T-helper 1 cell treated with Interleukin-12 subunit alpha and Interleukin-12 subunit beta and Interleukin-4 antibody, amounts not matched to agents 30 μg/mL and 1 μg/mL, for 36 hours (primary cell): Measurements from ENCODE around the gene BIRC5.

Source experiments
- H3K27ac Mint-ChIP-seq: one replicate; pipeline ENCODE4 v1.8.0; 2021; ENCODE audit warnings: mild to moderate bottlenecking, mixed read lengths
- H3K27me3 Mint-ChIP-seq: one replicate; pipeline ENCODE4 v1.8.0; 2021; ENCODE audit warnings: low read depth, mixed read lengths
- H3K36me3 Mint-ChIP-seq: one replicate; pipeline ENCODE4 v1.8.0; 2021; ENCODE audit warnings: low read depth, mixed read lengths
- H3K4me1 Mint-ChIP-seq: one replicate; pipeline ENCODE4 v1.8.0; 2021; ENCODE audit warnings: low read depth, mixed read lengths
- H3K4me3 Mint-ChIP-seq: one replicate; pipeline ENCODE4 v1.8.0; 2021; ENCODE audit warnings: mild to moderate bottlenecking, moderate library complexity, mixed read lengths
- H3K9me3 Mint-ChIP-seq: one replicate; pipeline ENCODE4 v1.8.0; 2021; ENCODE audit warnings: mixed read lengths

Gene BIRC5

DNA sequence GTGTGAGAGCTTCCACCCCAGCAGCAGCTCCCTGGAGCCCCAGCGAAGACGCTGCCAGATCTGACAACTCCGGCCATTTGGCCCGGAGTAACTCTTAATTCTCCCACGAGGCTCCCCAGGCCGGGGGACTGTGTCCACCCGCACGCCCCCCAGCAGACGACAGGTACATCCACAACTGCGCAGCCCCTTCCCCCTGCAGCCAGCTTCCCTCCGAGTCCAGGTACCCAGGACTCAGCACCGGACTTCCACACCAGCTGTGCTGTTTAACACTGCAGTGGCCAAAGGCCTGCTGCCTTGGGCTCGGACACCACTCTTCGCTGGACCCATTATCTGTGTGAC is 38.4 kb upstream of the BIRC5 start:
- Mint-ChIP-seq H3K36me3 (peaks cover 33% of the 10 kb centered on the region), H3K4me3 (no peak overlapping the region), H3K9me3 (no peaks in the 10 kb centered on the region), H3K27ac (no peak overlapping the region), H3K4me1 (peaks cover 49% of the 10 kb centered on the region), H3K27me3 (no peaks in the 10 kb centered on the region)

DNA sequence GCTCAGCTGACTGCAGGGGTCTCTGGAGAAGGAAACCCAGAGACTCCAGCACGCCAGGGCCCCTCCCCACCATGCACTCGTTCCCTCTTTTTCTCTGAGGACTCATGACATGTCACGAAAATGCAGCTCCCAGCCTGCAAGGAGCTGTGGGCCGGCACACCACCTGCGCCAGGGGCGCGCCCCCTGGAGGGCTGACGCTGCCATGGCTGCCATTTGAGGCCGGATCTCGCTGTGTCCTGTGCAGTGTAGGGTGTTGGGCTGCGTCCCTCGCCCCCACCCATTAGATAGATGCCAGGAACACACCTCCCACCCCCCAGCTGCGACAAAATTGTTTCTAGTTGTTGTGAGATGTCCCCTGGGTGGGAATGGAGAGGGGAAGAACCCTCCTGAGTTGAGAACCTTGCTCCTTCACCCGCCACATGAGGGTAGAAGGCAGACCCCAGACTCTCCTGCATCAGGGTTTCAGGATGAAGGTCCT is 37.5 kb upstream of the BIRC5 start:
- Mint-ChIP-seq H3K4me3 (no peak overlapping the region), H3K4me1 (peaks cover 49% of the 10 kb centered on the region), H3K27me3 (no peaks in the 10 kb centered on the region), H3K9me3 (no peaks in the 10 kb centered on the region), H3K27ac (no peak overlapping the region), H3K36me3 (peaks cover 33% of the 10 kb centered on the region)

DNA sequence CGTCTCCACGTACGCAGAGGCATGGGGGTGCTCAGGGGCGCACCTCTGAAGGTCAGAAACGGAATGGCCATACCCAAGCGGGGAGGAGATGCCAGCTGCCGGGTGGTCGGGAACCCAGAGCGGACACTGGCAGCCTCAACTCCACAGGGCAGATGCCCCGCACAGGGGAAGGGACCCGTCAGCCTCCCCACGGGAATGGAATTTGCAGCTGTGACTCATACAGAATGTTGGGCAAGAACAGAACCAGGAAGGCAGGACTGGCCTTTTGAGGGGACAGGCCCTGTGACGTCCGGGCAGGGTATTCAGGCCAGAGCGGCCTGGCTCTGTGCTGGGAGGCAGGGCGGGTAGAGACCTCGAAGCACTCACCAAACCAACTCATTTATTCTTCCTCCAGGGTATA is 34.7 kb upstream of the BIRC5 start:
- Mint-ChIP-seq H3K27me3 (no peaks in the 10 kb centered on the region), H3K9me3 (no peaks in the 10 kb centered on the region), H3K4me1 (peaks cover 29% of the 10 kb centered on the region), H3K27ac (no peak overlapping the region), H3K4me3 (no peak overlapping the region), H3K36me3 (peaks cover 12% of the 10 kb centered on the region)

DNA sequence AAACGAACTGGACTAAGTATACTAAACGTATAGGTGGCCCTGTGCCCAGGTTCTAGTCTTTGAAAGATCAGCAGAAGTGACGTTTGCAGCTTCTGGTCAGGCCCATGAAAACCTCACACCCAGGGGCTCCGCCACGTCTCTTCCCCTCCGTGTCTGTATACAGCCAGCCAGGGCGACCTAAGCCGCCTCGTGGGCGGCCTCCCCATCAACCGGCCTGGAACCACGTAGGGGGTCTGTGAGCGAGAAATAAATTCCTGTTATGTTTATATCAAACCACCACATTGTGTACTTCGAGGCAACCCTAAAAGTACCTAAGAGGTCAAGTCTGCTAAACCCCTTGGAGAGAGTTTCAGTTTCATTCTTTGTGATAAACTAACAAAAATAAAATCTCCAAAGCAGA is 34.0 kb upstream of the BIRC5 start:
- peaks cover 34% of the 10 kb centered on the region for H3K4me1 Mint-ChIP-seq
- H3K36me3 Mint-ChIP-seq = peaks cover 12% of the 10 kb centered on the region
- H3K4me3 Mint-ChIP-seq = no peak overlapping the region
- H3K27ac Mint-ChIP-seq = peak overlapping the region; percentile 77
- no peaks in the 10 kb centered on the region for H3K27me3 Mint-ChIP-seq
- H3K9me3 Mint-ChIP-seq = no peaks in the 10 kb centered on the region

DNA sequence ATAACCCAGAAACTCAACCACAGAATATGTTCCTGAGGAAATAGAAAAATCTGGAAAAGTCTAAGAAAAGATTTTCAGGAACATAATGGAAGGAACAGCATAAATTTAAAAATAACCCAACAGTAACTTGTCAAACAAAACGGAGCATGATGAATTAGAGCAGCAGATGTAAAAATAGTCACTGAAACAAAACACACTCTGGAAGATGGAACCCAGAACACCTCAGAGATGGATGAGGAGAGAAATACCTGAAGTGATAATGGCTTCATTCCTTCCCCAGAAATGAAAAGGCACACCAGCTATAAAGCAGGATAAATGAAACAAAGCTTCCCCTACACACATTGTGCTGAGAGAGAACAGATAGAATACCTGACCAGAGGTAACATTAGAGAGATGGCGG is 33.5 kb upstream of the BIRC5 start:
- Mint-ChIP-seq H3K4me3 (no peak overlapping the region), H3K9me3 (no peaks in the 10 kb centered on the region), H3K27ac (peak overlapping the region; percentile 77), H3K36me3 (peaks cover 8% of the 10 kb centered on the region), H3K27me3 (no peaks in the 10 kb centered on the region), H3K4me1 (peaks cover 36% of the 10 kb centered on the region)

DNA sequence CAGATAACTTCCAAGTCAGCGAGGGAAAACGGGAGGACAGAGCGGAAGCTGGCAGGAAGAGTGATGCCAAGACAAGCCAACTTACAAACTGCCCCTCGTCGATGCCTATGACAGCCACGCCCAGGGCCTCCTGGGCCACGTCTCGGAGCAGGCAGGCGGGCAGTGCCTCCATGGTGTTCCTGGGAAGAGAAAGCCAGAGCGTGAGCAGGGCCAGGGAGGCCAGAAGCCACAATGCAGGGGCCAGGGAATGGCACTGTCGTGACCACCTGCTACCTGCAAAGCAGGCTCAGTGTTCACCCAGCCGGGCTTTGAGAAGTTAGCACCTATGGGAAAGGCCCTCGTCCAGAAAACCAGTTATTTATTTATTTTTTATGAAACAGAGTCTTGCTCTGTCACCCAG is 31.5 kb upstream of the BIRC5 start:
- H3K4me3 Mint-ChIP-seq = no peak overlapping the region
- peaks cover 8% of the 10 kb centered on the region for H3K36me3 Mint-ChIP-seq
- H3K27ac Mint-ChIP-seq = no peak overlapping the region
- no peaks in the 10 kb centered on the region for H3K27me3 Mint-ChIP-seq
- peaks cover 32% of the 10 kb centered on the region for H3K4me1 Mint-ChIP-seq
- no peaks in the 10 kb centered on the region for H3K9me3 Mint-ChIP-seq

DNA sequence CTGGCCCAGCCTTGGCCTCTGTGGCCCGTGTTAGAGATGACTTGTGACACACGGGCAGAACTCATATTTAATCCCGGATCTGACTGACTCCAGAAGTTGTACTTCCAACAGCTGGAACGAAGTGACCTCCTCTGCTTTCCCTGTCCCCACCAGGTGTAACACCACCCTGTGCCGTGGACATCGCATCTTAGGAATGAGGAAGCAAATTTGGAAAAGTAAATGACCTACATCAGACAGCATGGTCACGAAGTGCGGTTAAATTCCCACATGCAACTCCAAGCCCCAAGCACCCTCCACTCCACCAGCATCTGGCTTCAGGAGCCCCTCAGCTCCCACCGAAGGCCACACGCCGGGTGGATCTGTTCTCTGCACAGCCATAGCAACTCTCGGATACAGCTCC is 30.1 kb upstream of the BIRC5 start:
- Mint-ChIP-seq H3K36me3 (peaks cover 8% of the 10 kb centered on the region), H3K4me3 (no peak overlapping the region), H3K27ac (no peak overlapping the region), H3K9me3 (no peaks in the 10 kb centered on the region), H3K27me3 (no peaks in the 10 kb centered on the region), H3K4me1 (peaks cover 34% of the 10 kb centered on the region)

DNA sequence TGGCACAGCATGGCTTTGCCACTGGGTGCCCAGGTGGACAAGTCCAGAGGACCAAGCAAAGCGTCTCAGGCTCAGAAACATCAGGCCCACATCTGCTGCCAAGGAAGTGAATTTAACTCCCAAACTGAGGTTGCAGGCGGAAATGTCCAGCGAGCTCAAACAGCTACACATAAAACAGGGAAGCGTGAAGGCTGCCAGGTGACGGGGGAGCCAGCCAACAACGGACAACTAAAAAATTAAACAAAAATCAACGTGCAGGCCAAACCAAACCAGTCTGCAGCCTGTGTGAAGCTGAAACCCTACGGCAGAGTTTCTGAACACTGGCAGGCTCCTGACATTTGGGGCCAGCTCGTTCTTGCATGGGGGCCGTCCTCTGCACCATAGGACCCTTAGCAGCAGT is 29.7 kb upstream of the BIRC5 start:
- H3K4me1 Mint-ChIP-seq = peaks cover 34% of the 10 kb centered on the region

DNA sequence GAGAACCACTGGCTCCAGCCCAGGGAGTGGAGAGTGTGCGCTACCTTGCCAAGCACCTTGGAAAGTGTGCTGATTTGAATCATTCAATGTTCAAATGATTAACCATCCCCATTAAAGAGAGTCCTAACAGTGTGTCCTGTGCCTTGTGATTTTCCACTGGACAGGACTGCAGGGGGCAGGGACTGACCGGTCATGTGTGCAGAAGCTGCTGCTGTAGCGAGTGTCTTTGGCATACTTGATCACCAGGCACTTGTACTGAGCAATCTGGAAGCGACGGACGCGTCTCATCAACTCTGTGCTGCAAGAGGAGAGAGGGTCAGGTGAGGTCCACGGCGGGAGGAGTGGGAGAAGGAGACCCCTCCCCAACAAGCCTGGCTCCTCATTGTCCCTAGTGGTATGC is 29.2 kb upstream of the BIRC5 start:
- H3K27me3 Mint-ChIP-seq = no peaks in the 10 kb centered on the region
- peaks cover 34% of the 10 kb centered on the region for H3K4me1 Mint-ChIP-seq
- peaks cover 6% of the 10 kb centered on the region for H3K36me3 Mint-ChIP-seq
- no peaks in the 10 kb centered on the region for H3K9me3 Mint-ChIP-seq
- peak overlapping the region; percentile 25 for H3K4me3 Mint-ChIP-seq
- peak overlapping the region; percentile 24 for H3K27ac Mint-ChIP-seq

More for the DNA sequence above, 29.7 kb upstream of the BIRC5 start:
- Mint-ChIP-seq H3K9me3 (no peaks in the 10 kb centered on the region), H3K36me3 (peaks cover 6% of the 10 kb centered on the region), H3K27me3 (no peaks in the 10 kb centered on the region), H3K4me3 (no peak overlapping the region), H3K27ac (no peak overlapping the region)

DNA sequence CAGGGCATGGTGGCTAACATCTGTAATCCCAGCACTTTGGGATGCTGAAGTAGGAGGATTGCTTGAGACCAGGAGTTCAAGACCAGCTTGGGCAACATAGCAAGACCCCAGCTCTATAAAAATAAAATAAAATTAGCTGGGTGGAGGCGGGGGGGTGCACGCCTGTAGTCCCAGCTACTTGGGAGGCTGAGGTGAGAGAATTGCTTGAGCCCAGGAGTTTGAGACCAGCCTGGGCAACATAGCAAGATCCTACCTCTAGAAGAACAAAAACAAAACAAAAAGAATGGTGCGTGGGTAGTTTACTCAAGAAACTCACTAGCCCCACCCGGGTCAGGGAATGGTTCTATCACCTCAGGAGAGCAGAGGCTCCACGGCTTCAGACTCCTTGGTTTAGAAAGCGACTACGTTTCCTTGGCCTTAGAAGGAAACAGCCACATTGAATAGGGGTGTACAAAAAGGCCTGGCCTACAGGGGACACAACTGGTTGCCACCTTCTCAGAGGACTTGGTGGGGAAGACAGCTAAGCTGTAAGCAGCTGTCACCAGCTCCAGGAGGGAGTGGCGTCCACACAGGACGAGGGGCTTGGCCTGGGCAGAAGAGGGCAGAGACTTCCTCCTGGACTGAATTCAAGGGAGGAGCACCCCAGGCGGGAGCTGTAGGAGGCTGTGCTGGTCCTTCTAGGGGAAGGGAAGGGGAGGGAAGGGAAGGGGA is 27.9 kb upstream of the BIRC5 start:
- H3K4me3 Mint-ChIP-seq = peak overlapping the region; percentile 77
- H3K27me3 Mint-ChIP-seq = no peaks in the 10 kb centered on the region
- peaks cover 25% of the 10 kb centered on the region for H3K4me1 Mint-ChIP-seq
- no peaks in the 10 kb centered on the region for H3K9me3 Mint-ChIP-seq
- peak overlapping the region; percentile 72 for H3K27ac Mint-ChIP-seq
- peaks cover 2% of the 10 kb centered on the region for H3K36me3 Mint-ChIP-seq

DNA sequence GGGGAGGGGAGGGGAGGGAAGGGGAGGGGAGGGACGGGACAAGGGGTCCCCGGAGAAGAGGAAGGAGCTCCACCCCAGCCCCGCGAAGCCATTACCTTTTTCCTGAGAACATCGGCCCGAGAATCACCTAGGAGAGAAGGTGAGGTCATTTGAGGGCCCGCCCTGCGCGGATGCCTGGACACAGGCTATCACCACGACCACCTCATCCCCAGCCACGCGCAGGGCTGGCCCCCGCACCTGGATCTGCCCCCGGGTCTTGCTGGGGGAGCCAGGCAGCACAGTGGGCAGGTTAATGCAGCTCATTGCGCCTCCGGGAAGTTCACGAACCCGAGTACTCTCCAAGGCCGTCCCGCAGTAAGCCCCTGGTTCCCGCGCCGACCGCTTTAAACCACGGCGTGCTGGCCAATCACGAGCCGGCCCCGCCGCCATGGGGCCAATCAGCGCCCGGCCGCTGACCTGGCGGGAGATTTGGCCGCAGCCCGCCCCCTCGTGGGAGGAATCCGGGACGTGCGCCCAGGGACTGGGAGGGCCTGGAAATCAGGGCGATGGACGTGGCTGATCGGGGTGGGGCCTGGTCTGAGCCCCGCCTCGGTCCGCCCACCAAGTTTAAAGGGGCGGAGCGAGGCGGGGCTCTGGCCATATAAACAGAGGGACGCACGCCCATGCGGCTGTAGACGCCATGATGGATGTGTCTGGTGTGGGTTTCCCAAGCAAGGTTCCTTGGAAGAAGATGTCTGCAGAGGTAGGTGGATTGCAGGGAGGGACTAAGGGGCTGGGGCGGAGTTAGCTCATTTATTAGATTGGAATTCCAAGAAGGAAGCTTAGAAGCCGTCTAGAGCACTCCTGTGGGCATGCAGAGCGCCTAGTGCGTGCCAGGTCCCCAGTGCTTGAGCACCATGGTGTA is 27.1 kb upstream of the BIRC5 start, which contains the start of the genes AFMID and TK1:
Gene AFMID, plus strand, starts transcription at position 671 of the 904 bp plus-strand sequence. Its CDS starts 9 bp downstream, at position 680.
Gene TK1, minus strand, starts transcription at position 361 of the 904 bp plus-strand sequence. Its CDS starts 58 bp downstream, at position 303.
- peak within 1 kb of the TSS; percentile 72 for H3K27ac Mint-ChIP-seq
- peak within 1 kb of the TSS; percentile 92 for H3K4me3 Mint-ChIP-seq
- H3K27me3 Mint-ChIP-seq = no peaks in the 10 kb centered on the region
- H3K9me3 Mint-ChIP-seq = no peaks in the 10 kb centered on the region
- H3K4me1 Mint-ChIP-seq = peaks cover 22% of the 10 kb centered on the region
- H3K36me3 Mint-ChIP-seq = peaks cover 2% of the 10 kb centered on the region

DNA sequence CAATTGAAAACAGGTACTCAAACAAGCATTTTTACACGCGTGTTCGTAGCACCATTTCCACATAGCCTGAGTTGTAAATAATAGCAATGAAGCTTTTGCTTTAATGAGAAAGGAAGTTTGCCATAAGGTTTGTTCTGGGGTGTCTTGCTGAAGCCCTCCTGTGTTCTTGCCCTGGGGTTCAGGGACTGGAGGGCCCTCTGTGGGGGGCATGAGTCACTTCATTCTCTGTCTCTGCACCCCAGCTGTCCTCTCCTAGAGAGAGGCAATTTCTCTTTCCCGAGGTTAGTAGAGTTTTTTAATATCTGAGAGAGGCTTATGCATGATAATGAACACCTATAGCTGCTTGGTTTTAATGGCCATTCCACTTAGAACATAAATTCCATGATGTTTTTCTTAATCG is 17.3 kb upstream of the BIRC5 start:
- H3K4me1 Mint-ChIP-seq = peaks cover 7% of the 10 kb centered on the region
- H3K9me3 Mint-ChIP-seq = no peaks in the 10 kb centered on the region
- no peaks in the 10 kb centered on the region for H3K36me3 Mint-ChIP-seq
- no peaks in the 10 kb centered on the region for H3K27me3 Mint-ChIP-seq
- no peak overlapping the region for H3K4me3 Mint-ChIP-seq
- no peak overlapping the region for H3K27ac Mint-ChIP-seq

DNA sequence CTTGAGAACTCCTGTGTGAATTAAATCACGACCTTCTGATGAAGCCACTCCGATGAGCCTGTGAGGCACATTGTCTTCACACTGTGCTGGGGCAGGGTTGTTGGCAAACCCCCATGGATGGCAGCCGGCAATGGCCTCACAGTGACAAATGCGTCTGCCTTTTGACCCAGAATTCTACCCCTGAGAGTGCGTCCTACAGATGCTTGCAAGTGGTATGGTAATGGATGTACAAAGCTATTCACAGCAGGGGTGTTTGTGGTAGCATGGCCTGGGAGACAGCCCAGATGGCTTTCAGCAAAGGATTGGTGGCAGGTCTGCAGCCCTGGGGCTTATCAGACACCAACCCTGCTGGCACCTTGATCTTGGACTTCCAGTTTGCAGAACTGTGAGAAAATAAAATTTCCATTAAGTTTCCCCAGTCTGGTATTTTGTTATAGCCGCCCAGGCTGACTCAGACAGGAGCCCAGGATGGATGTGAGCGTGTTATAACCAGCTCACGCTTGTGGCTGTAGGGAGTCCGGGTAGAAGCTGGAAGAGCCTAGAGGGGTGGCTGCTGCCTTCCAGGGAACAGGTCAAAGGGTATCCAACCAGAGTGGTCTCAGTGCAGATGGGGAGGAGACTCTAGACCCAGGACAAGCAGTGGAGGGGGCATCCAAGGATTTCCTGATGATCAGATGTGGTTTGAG is 16.8 kb upstream of the BIRC5 start:
- no peak overlapping the region for H3K4me3 Mint-ChIP-seq
- H3K4me1 Mint-ChIP-seq = peaks cover 7% of the 10 kb centered on the region
- no peak overlapping the region for H3K27ac Mint-ChIP-seq
- no peaks in the 10 kb centered on the region for H3K36me3 Mint-ChIP-seq
- H3K27me3 Mint-ChIP-seq = no peaks in the 10 kb centered on the region
- no peaks in the 10 kb centered on the region for H3K9me3 Mint-ChIP-seq

DNA sequence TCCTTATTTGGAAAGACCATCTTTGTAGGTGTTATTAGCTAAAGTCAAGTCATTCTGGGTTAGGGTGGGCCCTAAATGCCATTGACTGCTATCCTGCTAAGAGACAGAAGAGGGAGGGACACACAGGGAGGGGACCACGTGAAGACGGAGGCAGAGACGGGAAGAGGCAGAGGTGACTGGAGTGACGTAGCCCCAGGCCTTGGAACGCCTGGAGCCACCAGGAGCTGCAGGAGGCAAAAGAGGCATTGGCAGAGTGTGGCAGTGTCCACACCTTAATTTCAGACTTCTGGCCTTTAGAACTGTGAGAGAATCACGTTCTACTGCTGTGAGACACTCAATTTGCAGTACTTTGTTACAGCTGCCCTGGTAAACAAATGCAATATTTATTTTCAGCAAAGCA is 13.6 kb upstream of the BIRC5 start:
- H3K4me1 Mint-ChIP-seq = peaks cover 7% of the 10 kb centered on the region

More for the DNA sequence above, 13.6 kb upstream of the BIRC5 start:
- peaks cover 3% of the 10 kb centered on the region for H3K36me3 Mint-ChIP-seq
- no peaks in the 10 kb centered on the region for H3K9me3 Mint-ChIP-seq
- no peak overlapping the region for H3K4me3 Mint-ChIP-seq
- H3K27me3 Mint-ChIP-seq = no peaks in the 10 kb centered on the region
- H3K27ac Mint-ChIP-seq = no peak overlapping the region
